Activated B cell treated with CpG ODN at 0.5 μM for 24 hours (primary cell): ENCODE measurements around the gene SARNP. TPM values are rescaled to one million over a fixed set of nuclear protein-coding genes. Genes with fewer than 3 reads are reported as not detected.

Experiments used
- ATAC-seq: fragments of 200-7000 bp; cut with Tn5 transposase; one replicate; pipeline ENCODE4 v1.10.0; 2021; ENCODE audit warnings: low read depth, mild to moderate bottlenecking, moderate library complexity
- CTCF ChIA-PET: fragments of 350-600 bp; sonication (Branson Sonifier 250); formaldehyde crosslinking; loops from one replicate; lab custom pipeline; 2021; ENCODE audit warnings: antibody characterized with exemption; lab: Charles Lee
- POLR2A ChIA-PET: fragments of 350-600 bp; sonication (Branson Sonifier 250); formaldehyde crosslinking; loops from one replicate; lab custom pipeline; 2021; ENCODE audit warnings: antibody characterized with exemption; lab: Charles Lee
- DNase-seq: peaks from one replicate; pipeline ENCODE4 v3.0.0; 2022
- H3K27ac Mint-ChIP-seq: one replicate; pipeline ENCODE4 v1.8.0; 2020; ENCODE audit warnings: mixed read lengths
- H3K27me3 Mint-ChIP-seq: one replicate; pipeline ENCODE4 v1.8.0; 2021; ENCODE audit warnings: mixed read lengths
- H3K36me3 Mint-ChIP-seq: one replicate; pipeline ENCODE4 v1.8.0; 2021; ENCODE audit warnings: low read depth, mixed read lengths
- H3K4me1 Mint-ChIP-seq: one replicate; pipeline ENCODE4 v1.8.0; 2021; ENCODE audit warnings: mixed read lengths
- H3K4me3 Mint-ChIP-seq: one replicate; pipeline ENCODE4 v1.8.0; 2020; ENCODE audit warnings: mild to moderate bottlenecking, mixed read lengths
- H3K9me3 Mint-ChIP-seq: one replicate; pipeline ENCODE4 v1.8.0; 2020; ENCODE audit warnings: mixed read lengths
- CTCF ChIP-seq: fragments of 200-600 bp; IDR thresholded peaks from one replicate; pipeline ENCODE4 v1.8.0; 2022; ENCODE audit warnings: antibody characterized with exemption, mild to moderate bottlenecking
- intact Hi-C: fragments of 100-400 bp; cut with micrococcal nuclease; formaldehyde crosslinking; loops from one replicate; pipeline ENCODE4 v1.15.1; 2024
- total RNA-seq: library from RNA; stranded (reverse); gene quantifications from 2 replicates; pipeline ENCODE4 v1.2.3, GENCODE V29; 2022

The SARNP gene
- total RNA-seq, 1 donor from 2014 or later, result 53.6 TPM

GRCh38 chr12:55713721-55714120 is 103.8 kb downstream of the SARNP start:
- DNase-seq (no peak), ATAC-seq (no peak)
- H3K4me1 Mint-ChIP-seq, result peaks cover 40% of the 10 kb centered on the region
- H3K36me3 Mint-ChIP-seq, result peaks cover 13% of the 10 kb centered on the region
- ChIA-PET POLR2A (no interaction called here), CTCF (interaction anchor here (1.2 kb wide), 1 partner anchor 57 kb away, joined by 3 read pairs; no protein-coding TSS in a partner anchor)
- no peaks in the 10 kb centered on the region for H3K9me3 Mint-ChIP-seq
- no peak for TF ChIP-seq CTCF
- no peak overlapping the region for H3K4me3 Mint-ChIP-seq
- peaks cover 6% of the 10 kb centered on the region for H3K27me3 Mint-ChIP-seq
- no peak overlapping the region for H3K27ac Mint-ChIP-seq
- intact Hi-C loops, result no loop called here

- POLR2A ChIA-PET, result interaction anchor here (0.6 to 1.1 kb wide), 2 partner anchors 31 to 294 kb away, joined by 3 read pairs; no protein-coding TSS in a partner anchor
- Mint-ChIP-seq H3K27ac (no peak overlapping the region), H3K27me3 (peaks cover 6% of the 10 kb centered on the region), H3K36me3 (peaks cover 8% of the 10 kb centered on the region), H3K9me3 (no peaks in the 10 kb centered on the region), H3K4me3 (no peak overlapping the region), H3K4me1 (peaks cover 40% of the 10 kb centered on the region)
- no peak for TF ChIP-seq CTCF
- ATAC-seq, result no peak
- intact Hi-C loops, result no loop called here
- DNase-seq, result no peak
- CTCF ChIA-PET, result interaction anchor here (1.2 kb wide), 1 partner anchor 56 kb away, joined by 3 read pairs; no protein-coding TSS in a partner anchor
Observed at GRCh38 chr12:55712700-55713415, 104.7 kb downstream of the SARNP start.

- no peaks in the 10 kb centered on the region for H3K9me3 Mint-ChIP-seq
- ATAC-seq (no peak), DNase-seq (no peak)
- POLR2A ChIA-PET, result interaction anchor here (0.6 to 1.1 kb wide), 2 partner anchors 32 to 295 kb away, joined by 3 read pairs; no protein-coding TSS in a partner anchor
- peaks cover 36% of the 10 kb centered on the region for H3K4me1 Mint-ChIP-seq
- CTCF ChIA-PET, result no interaction called here
- peaks cover 4% of the 10 kb centered on the region for H3K36me3 Mint-ChIP-seq
- no peak overlapping the region for H3K4me3 Mint-ChIP-seq
- no peak for TF ChIP-seq CTCF
- H3K27me3 Mint-ChIP-seq, result peaks cover 6% of the 10 kb centered on the region
- intact Hi-C loops, result no loop called here
- H3K27ac Mint-ChIP-seq, result no peak overlapping the region
Observed at GRCh38 chr12:55711786-55712553, 105.6 kb downstream of the SARNP start.

GRCh38 chr12:55708695-55709233 is 108.8 kb downstream of the SARNP start:
- no peak overlapping the region for H3K27ac Mint-ChIP-seq
- intact Hi-C loops, result no loop called here
- TF ChIP-seq CTCF, result no peak
- CTCF ChIA-PET, result no interaction called here
- peaks cover 23% of the 10 kb centered on the region for H3K4me1 Mint-ChIP-seq
- H3K27me3 Mint-ChIP-seq, result peaks cover 4% of the 10 kb centered on the region
- DNase-seq (no peak), ATAC-seq (no peak)
- H3K36me3 Mint-ChIP-seq, result no peaks in the 10 kb centered on the region
- H3K4me3 Mint-ChIP-seq, result peak overlapping the region; percentile 86
- no peaks in the 10 kb centered on the region for H3K9me3 Mint-ChIP-seq
- POLR2A ChIA-PET, result no interaction called here
